ENCODE measurements around the gene CD2BP2. TPM values are rescaled to one million over a fixed set of nuclear protein-coding genes. Genes with fewer than 3 reads are reported as not detected.

CD2BP2 gene
- total and polyA plus RNA-seq, 2 of the 13 experiments (the other 11 are each of a cell fraction or from before 2014, with no cell fraction given): 24.9 to 54.6 TPM

GRCh38 chr16:30380803-30381208 lies 25.7 kb upstream of the CD2BP2 start (continued):
- TF ChIP-seq THAP11 (CRISPR knock-in tag; IDR thresholded peaks at IDR 0.05) (no peak), NR2F1 (CRISPR knock-in tag; IDR thresholded peaks at IDR 0.05) (no peak), ETV6 (CRISPR knock-in tag; conservative IDR thresholded peaks at IDR 0.05) (no peak), TAF15 (IDR thresholded peaks at IDR 0.05; ENCODE audit: low read depth, low read length, poor library complexity, severe bottlenecking) (no peak), REXO4 (CRISPR knock-in tag; IDR thresholded peaks at IDR 0.05; ENCODE audit: borderline replicate concordance) (no peak), SAP130 (CRISPR knock-in tag; IDR thresholded peaks at IDR 0.05; ENCODE audit: low read depth) (0 out of 2 replicates have a peak, but pooled peaks have one; percentile 5), ZFP41 (CRISPR knock-in tag; IDR thresholded peaks at IDR 0.05; ENCODE audit: borderline replicate concordance) (no peak), PHF5A (CRISPR knock-in tag; IDR thresholded peaks at IDR 0.05; ENCODE audit: low read depth, unreplicated experiment) (no peak), RARG (CRISPR knock-in tag; IDR thresholded peaks at IDR 0.05; ENCODE audit: low read depth) (no peak), FOXA1 (IDR thresholded peaks at IDR 0.05) (no peak), FOXA1 (CRISPR knock-in tag; IDR thresholded peaks at IDR 0.05) (0 out of 2 replicates have a peak, but pooled peaks have one; percentile 5), ZNF367 (CRISPR knock-in tag; IDR thresholded peaks at IDR 0.05; ENCODE audit: borderline replicate concordance) (no peak), LCORL (IDR thresholded peaks at IDR 0.05) (no peak), LCORL (CRISPR knock-in tag; IDR thresholded peaks at IDR 0.05) (0 out of 2 replicates have a peak, but pooled peaks have one; percentile 22), TBX2 (CRISPR knock-in tag; IDR thresholded peaks at IDR 0.05; ENCODE audit: borderline replicate concordance) (no peak), ZSCAN22 (CRISPR knock-in tag; IDR thresholded peaks at IDR 0.05) (no peak), ZC3H4 (CRISPR knock-in tag; IDR thresholded peaks at IDR 0.05; ENCODE audit: borderline replicate concordance) (0 out of 2 replicates have a peak, but pooled peaks have one; percentile 44), ZNF558 (CRISPR knock-in tag; IDR thresholded peaks at IDR 0.05; ENCODE audit: borderline replicate concordance) (no peak), NR2C2 (CRISPR knock-in tag; IDR thresholded peaks at IDR 0.05; ENCODE audit: borderline replicate concordance) (no peak), NFE2L2 (IDR thresholded peaks at IDR 0.05; ENCODE audit: low read length) (no peak), FOXJ3 (CRISPR knock-in tag; IDR thresholded peaks at IDR 0.05; ENCODE audit: borderline replicate concordance) (no peak), ZNF878 (CRISPR knock-in tag; IDR thresholded peaks at IDR 0.05) (no peak), NFRKB (IDR thresholded peaks at IDR 0.05) (no peak), ZNF17 (CRISPR knock-in tag; IDR thresholded peaks at IDR 0.05) (no peak), GABPA (IDR thresholded peaks at IDR 0.05; ENCODE audit: low read depth, low read length) (no peak), GABPA (CRISPR knock-in tag; IDR thresholded peaks at IDR 0.05; ENCODE audit: low read depth) (no peak), SALL1 (CRISPR knock-in tag; IDR thresholded peaks at IDR 0.05) (no peak), DMAP1 (CRISPR knock-in tag; IDR thresholded peaks at IDR 0.05) (no peak), ZNF12 (CRISPR knock-in tag; IDR thresholded peaks at IDR 0.05) (no peak), KDM2A (CRISPR knock-in tag; IDR thresholded peaks at IDR 0.05; ENCODE audit: borderline replicate concordance, low read depth) (peak; percentile 27; the same call in 1 of the 2 replicates), MEIS1 (CRISPR knock-in tag; IDR thresholded peaks at IDR 0.05; ENCODE audit: borderline replicate concordance) (no peak)
- TF ChIP-seq, protein P1, sequence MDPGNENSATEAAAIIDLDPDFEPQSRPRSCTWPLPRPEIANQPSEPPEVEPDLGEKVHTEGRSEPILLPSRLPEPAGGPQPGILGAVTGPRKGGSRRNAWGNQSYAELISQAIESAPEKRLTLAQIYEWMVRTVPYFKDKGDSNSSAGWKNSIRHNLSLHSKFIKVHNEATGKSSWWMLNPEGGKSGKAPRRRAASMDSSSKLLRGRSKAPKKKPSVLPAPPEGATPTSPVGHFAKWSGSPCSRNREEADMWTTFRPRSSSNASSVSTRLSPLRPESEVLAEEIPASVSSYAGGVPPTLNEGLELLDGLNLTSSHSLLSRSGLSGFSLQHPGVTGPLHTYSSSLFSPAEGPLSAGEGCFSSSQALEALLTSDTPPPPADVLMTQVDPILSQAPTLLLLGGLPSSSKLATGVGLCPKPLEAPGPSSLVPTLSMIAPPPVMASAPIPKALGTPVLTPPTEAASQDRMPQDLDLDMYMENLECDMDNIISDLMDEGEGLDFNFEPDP (CRISPR knock-in tag; conservative IDR thresholded peaks at IDR 0.05): no peak
- TF ChIP-seq, protein P2, sequence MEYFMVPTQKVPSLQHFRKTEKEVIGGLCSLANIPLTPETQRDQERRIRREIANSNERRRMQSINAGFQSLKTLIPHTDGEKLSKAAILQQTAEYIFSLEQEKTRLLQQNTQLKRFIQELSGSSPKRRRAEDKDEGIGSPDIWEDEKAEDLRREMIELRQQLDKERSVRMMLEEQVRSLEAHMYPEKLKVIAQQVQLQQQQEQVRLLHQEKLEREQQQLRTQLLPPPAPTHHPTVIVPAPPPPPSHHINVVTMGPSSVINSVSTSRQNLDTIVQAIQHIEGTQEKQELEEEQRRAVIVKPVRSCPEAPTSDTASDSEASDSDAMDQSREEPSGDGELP (IDR thresholded peaks at IDR 0.05; ENCODE audit: borderline replicate concordance, low read depth): no peak
